GM21423 (cell line): ENCODE results near the gene C9orf152.
"Not testable (repeated sequence)": the region's sequence is repeated elsewhere in the genome, so short reads cannot be mapped to it uniquely, and the experiment has no call there.

ENCODE experiments used
- ATAC-seq: cut with Tn5 transposase; IDR thresholded peaks from one replicate; pipeline ENCODE4 v1.9.1; 2021; ENCODE audit warnings: mild to moderate bottlenecking, moderate library complexity; ENCODE audit not compliant: unreplicated experiment

The C9orf152 gene

GRCh38 chr9:110208031-110208430, at the start of gene C9orf152:
Gene C9orf152, minus strand, starts transcription at chr9:110208159. Its CDS starts 580 bp downstream, at chr9:110207579.
- no peak for ATAC-seq

GRCh38 chr9:110257097-110257841, 49.3 kb upstream of the C9orf152 start:
- ATAC-seq = peak; percentile 0

- ATAC-seq = peak; percentile 61
These were observed 48.6 kb upstream of the C9orf152 start, which contains the start of gene TXN for GRCh38 chr9:110256380-110257096. Gene TXN, minus strand, starts transcription at chr9:110256507. Its CDS starts 72 bp downstream, at chr9:110256435.

GRCh38 chr9:110255463-110256379, 47.8 kb upstream of the C9orf152 start:
- peak; percentile 19 for ATAC-seq

GRCh38 chr9:110255034-110255462, 47.1 kb upstream of the C9orf152 start:
- no peak for ATAC-seq

GRCh38 chr9:110254500-110254899, 46.5 kb upstream of the C9orf152 start:
- ATAC-seq = no peak

- no peak for ATAC-seq
These were observed 44.7 kb upstream of the C9orf152 start for GRCh38 chr9:110252509-110253139.

GRCh38 chr9:110251770-110252169, 43.8 kb upstream of the C9orf152 start:
- not testable (repeated sequence) for ATAC-seq

GRCh38 chr9:110251212-110251611, 43.3 kb upstream of the C9orf152 start:
- ATAC-seq = no peak

- no peak for ATAC-seq
These were observed 41.6 kb upstream of the C9orf152 start for GRCh38 chr9:110249603-110250002.

- ATAC-seq = no peak
These were observed 40.4 kb upstream of the C9orf152 start for GRCh38 chr9:110248361-110248760.

- ATAC-seq = no peak
These were observed 38.3 kb upstream of the C9orf152 start for GRCh38 chr9:110246214-110246613.

GRCh38 chr9:110244616-110245015, 36.7 kb upstream of the C9orf152 start:
- ATAC-seq = no peak

- ATAC-seq = no peak
These were observed 33.9 kb upstream of the C9orf152 start for GRCh38 chr9:110241858-110242321.

- no peak for ATAC-seq
These were observed 33.4 kb upstream of the C9orf152 start for GRCh38 chr9:110241260-110241857.

GRCh38 chr9:110240198-110240597, 32.2 kb upstream of the C9orf152 start:
- ATAC-seq = no peak

- ATAC-seq = no peak
These were observed 20.4 kb upstream of the C9orf152 start for GRCh38 chr9:110228321-110228720.

- no peak for ATAC-seq
These were observed 16.6 kb upstream of the C9orf152 start for GRCh38 chr9:110224583-110224982.

GRCh38 chr9:110220809-110221208, 12.8 kb upstream of the C9orf152 start:
- ATAC-seq = no peak

- no peak for ATAC-seq
These were observed 9.7 kb upstream of the C9orf152 start for GRCh38 chr9:110217656-110218099.
